Measurements from ENCODE around the gene TK1.

Gene TK1

GRCh38 chr17:78127239-78127887, 59.5 kb downstream of the TK1 start:
- Histone ChIP-seq H3K36me3 (ENCODE audit: control insufficient read depth, insufficient read depth, low read length) (peaks cover 31% of the 10 kb centered on the region), H3K4me1 (ENCODE audit: control insufficient read depth, insufficient read depth, low read length) (peaks cover 11% of the 10 kb centered on the region), H3K9me3 (ENCODE audit: control insufficient read depth, insufficient read depth, low read length) (no peaks in the 10 kb centered on the region), H3K27me3 (ENCODE audit: control insufficient read depth, insufficient read depth, low read length) (no peaks in the 10 kb centered on the region), H3K27ac (ENCODE audit: low read length) (no peak overlapping the region), H3K4me3 (ENCODE audit: low read length) (peak overlapping the region; percentile 54; the same call in 1 of the 2 replicates)
- no CpG with 5 or more reads among the region's 25 CpGs for WGBS (ENCODE audit: insufficient coverage, insufficient read length)
- DNase-seq (ENCODE audit: low read depth, low spot score): no peak

GRCh38 chr17:78126895-78127238, 60.0 kb downstream of the TK1 start:
- DNase-seq (ENCODE audit: low read depth, low spot score): no peak
- peaks cover 11% of the 10 kb centered on the region for H3K4me1 ChIP-seq (ENCODE audit: control insufficient read depth, insufficient read depth, low read length)
- no CpG with 5 or more reads among the region's 6 CpGs for WGBS (ENCODE audit: insufficient coverage, insufficient read length)
- H3K4me3 ChIP-seq (ENCODE audit: low read length): no peak overlapping the region
- no peaks in the 10 kb centered on the region for H3K9me3 ChIP-seq (ENCODE audit: control insufficient read depth, insufficient read depth, low read length)
- H3K36me3 ChIP-seq (ENCODE audit: control insufficient read depth, insufficient read depth, low read length): peaks cover 35% of the 10 kb centered on the region
- no peak overlapping the region for H3K27ac ChIP-seq (ENCODE audit: low read length)
- no peaks in the 10 kb centered on the region for H3K27me3 ChIP-seq (ENCODE audit: control insufficient read depth, insufficient read depth, low read length)

- Histone ChIP-seq H3K27me3 (ENCODE audit: control insufficient read depth, insufficient read depth, low read length) (no peaks in the 10 kb centered on the region), H3K4me1 (ENCODE audit: control insufficient read depth, insufficient read depth, low read length) (peaks cover 11% of the 10 kb centered on the region), H3K4me3 (ENCODE audit: low read length) (no peak overlapping the region), H3K36me3 (ENCODE audit: control insufficient read depth, insufficient read depth, low read length) (peaks cover 41% of the 10 kb centered on the region), H3K27ac (ENCODE audit: low read length) (no peak overlapping the region), H3K9me3 (ENCODE audit: control insufficient read depth, insufficient read depth, low read length) (no peaks in the 10 kb centered on the region)
- WGBS (ENCODE audit: insufficient coverage, insufficient read length): no CpG with 5 or more reads among the region's 25 CpGs
- DNase-seq (ENCODE audit: low read depth, low spot score): no peak
Observed at GRCh38 chr17:78125976-78126894, 60.6 kb downstream of the TK1 start.

- no peak overlapping the region for H3K4me3 ChIP-seq (ENCODE audit: low read length)
- no peaks in the 10 kb centered on the region for H3K9me3 ChIP-seq (ENCODE audit: control insufficient read depth, insufficient read depth, low read length)
- no peaks in the 10 kb centered on the region for H3K27me3 ChIP-seq (ENCODE audit: control insufficient read depth, insufficient read depth, low read length)
- H3K4me1 ChIP-seq (ENCODE audit: control insufficient read depth, insufficient read depth, low read length): peaks cover 9% of the 10 kb centered on the region
- WGBS (ENCODE audit: insufficient coverage, insufficient read length): no CpG with 5 or more reads among the region's 39 CpGs
- peaks cover 47% of the 10 kb centered on the region for H3K36me3 ChIP-seq (ENCODE audit: control insufficient read depth, insufficient read depth, low read length)
- H3K27ac ChIP-seq (ENCODE audit: low read length): no peak overlapping the region
- no peak for DNase-seq (ENCODE audit: low read depth, low spot score)
Observed at GRCh38 chr17:78125138-78125913, 61.5 kb downstream of the TK1 start.

- no CpG with 5 or more reads among the region's 12 CpGs for WGBS (ENCODE audit: insufficient coverage, insufficient read length)
Observed at GRCh38 chr17:78124836-78125137, 62.1 kb downstream of the TK1 start.

More at GRCh38 chr17:78124836-78125137, 62.1 kb downstream of the TK1 start:
- Histone ChIP-seq H3K36me3 (ENCODE audit: control insufficient read depth, insufficient read depth, low read length) (peaks cover 45% of the 10 kb centered on the region), H3K4me3 (ENCODE audit: low read length) (no peak overlapping the region), H3K4me1 (ENCODE audit: control insufficient read depth, insufficient read depth, low read length) (peaks cover 7% of the 10 kb centered on the region), H3K27me3 (ENCODE audit: control insufficient read depth, insufficient read depth, low read length) (no peaks in the 10 kb centered on the region), H3K27ac (ENCODE audit: low read length) (no peak overlapping the region), H3K9me3 (ENCODE audit: control insufficient read depth, insufficient read depth, low read length) (no peaks in the 10 kb centered on the region)
- DNase-seq (ENCODE audit: low read depth, low spot score): no peak

Measured in iPS DF 6.9 (cell line).